Thyroid gland (tissue), 4 donors: ENCODE measurements around the gene SH3TC2.

Source experiments
- CTCF ChIP-seq, 6 experiments: fragments of 200-600 bp in 3 of 6; fragments of 450-650 bp in 3 of 6; sonication (generic) in 3 of 6; IDR thresholded peaks; one replicate each; pipeline ENCODE4 v1.5.1; 2016 to 2019; ENCODE audit warnings: antibody characterized with exemption in 6 of 6, mild to moderate bottlenecking in 2 of 6, inconsistent platforms in 1 of 6, moderate library complexity in 1 of 6
- POLR2A ChIP-seq, 2 donors: fragments of 450-650 bp; IDR thresholded peaks; one replicate each; pipeline ENCODE4 v1.6.1; 2017; ENCODE audit warnings: antibody characterized with exemption in 2 of 2, mild to moderate bottlenecking in 2 of 2, moderate library complexity in 1 of 2

GRCh38 chr5:148972396-148972795 is 90.5 kb downstream of the SH3TC2 start:
- TF ChIP-seq POLR2A (IDR thresholded peaks at IDR 0.05) (no peak), CTCF (IDR thresholded peaks at IDR 0.05) (no peak)
